Right atrium auricular region (tissue), 2 donors: ENCODE data around the gene ZAR1L. TPM values are rescaled to one million over a fixed set of nuclear protein-coding genes. Genes with fewer than 3 reads are reported as not detected.

Experiments
- DNase-seq: peaks from one replicate; pipeline ENCODE4 v3.0.0-alpha.2; 2019; ENCODE audit warnings: low spot score
- H3K27ac ChIP-seq, 2 donors: fragments of 200-600 bp; sonication (generic); 1 replicate in 1 of 2; 2 replicates in 1 of 2; pipeline ENCODE4 v1.5.1; 2016 to 2019
- H3K27me3 ChIP-seq, 2 donors: fragments of 200-600 bp; sonication (generic); one replicate each; pipeline versions ENCODE4 v1.5.1 to v1.6.0; 2017 to 2019
- H3K36me3 ChIP-seq: fragments of 200-600 bp; sonication (generic); one replicate; pipeline ENCODE4 v1.5.1; 2016
- H3K4me1 ChIP-seq, 2 donors: fragments of 200-600 bp; sonication (generic); one replicate each; pipeline versions ENCODE4 v1.5.1 to v1.6.0; 2017 to 2019
- H3K4me3 ChIP-seq, 2 donors: fragments of 200-600 bp; sonication (generic); 1 replicate in 1 of 2; 2 replicates in 1 of 2; pipeline ENCODE4 v1.5.1; 2017 to 2019; ENCODE audit warnings: mild to moderate bottlenecking in 1 of 2, moderate library complexity in 1 of 2
- H3K9me3 ChIP-seq, 2 donors: fragments of 200-600 bp; sonication (generic); one replicate each; pipeline ENCODE4 v1.5.1; 2019
- total RNA-seq, 2 donors: library from RNA; depleted of rRNA; stranded (reverse); fragments of >200 nt; gene quantifications; one replicate each; pipeline ENCODE4 v1.1.0, GENCODE V29; 2016
- TF ChIP-seq, protein P1 (sequence below), 2 donors: fragments of 200-600 bp; sonication (generic); IDR thresholded peaks; one replicate each; pipeline ENCODE4 v1.5.1; 2019; ENCODE audit warnings: antibody characterized with exemption in 2 of 2

The ZAR1L gene
- total RNA-seq, 2 donors from 2014 or later, result not detected

- TF ChIP-seq, protein P1, sequence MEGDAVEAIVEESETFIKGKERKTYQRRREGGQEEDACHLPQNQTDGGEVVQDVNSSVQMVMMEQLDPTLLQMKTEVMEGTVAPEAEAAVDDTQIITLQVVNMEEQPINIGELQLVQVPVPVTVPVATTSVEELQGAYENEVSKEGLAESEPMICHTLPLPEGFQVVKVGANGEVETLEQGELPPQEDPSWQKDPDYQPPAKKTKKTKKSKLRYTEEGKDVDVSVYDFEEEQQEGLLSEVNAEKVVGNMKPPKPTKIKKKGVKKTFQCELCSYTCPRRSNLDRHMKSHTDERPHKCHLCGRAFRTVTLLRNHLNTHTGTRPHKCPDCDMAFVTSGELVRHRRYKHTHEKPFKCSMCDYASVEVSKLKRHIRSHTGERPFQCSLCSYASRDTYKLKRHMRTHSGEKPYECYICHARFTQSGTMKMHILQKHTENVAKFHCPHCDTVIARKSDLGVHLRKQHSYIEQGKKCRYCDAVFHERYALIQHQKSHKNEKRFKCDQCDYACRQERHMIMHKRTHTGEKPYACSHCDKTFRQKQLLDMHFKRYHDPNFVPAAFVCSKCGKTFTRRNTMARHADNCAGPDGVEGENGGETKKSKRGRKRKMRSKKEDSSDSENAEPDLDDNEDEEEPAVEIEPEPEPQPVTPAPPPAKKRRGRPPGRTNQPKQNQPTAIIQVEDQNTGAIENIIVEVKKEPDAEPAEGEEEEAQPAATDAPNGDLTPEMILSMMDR (IDR thresholded peaks at IDR 0.05), result no peak
- Histone ChIP-seq H3K9me3 (no peaks in the 10 kb centered on the region), H3K4me1 (no peaks in the 10 kb centered on the region), H3K36me3 (peaks cover 29% of the 10 kb centered on the region), H3K27me3 (no peaks in the 10 kb centered on the region), H3K27ac (no peak overlapping the region), H3K4me3 (no peak overlapping the region)
- DNase-seq, result no peak
These were observed 16.5 kb downstream of the ZAR1L start for GRCh38 chr13:32298695-32299094.

DNA sequence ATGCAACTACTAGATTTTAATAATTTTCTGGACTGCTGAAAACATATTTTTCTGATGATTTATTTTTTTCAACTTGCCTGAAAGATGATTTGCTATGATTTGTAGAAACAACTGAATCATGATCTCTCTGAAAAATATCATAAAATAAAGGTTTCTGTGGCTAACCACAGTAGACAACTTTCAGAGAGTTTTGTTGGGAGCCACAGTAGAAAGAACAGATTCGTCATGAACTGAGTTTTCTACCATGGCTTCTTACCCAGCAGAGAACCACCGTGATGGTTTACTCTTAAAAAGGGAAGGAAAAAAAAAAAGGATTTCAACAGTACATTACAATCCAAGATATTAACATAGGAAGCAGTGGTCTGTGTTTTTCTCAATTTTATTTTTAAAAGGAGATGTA is 18.0 kb downstream of the ZAR1L start:
- Histone ChIP-seq H3K9me3 (no peaks in the 10 kb centered on the region), H3K4me3 (no peak overlapping the region), H3K36me3 (peaks cover 34% of the 10 kb centered on the region), H3K27me3 (no peaks in the 10 kb centered on the region), H3K27ac (no peak overlapping the region), H3K4me1 (no peaks in the 10 kb centered on the region)
- TF ChIP-seq, protein P1 (IDR thresholded peaks at IDR 0.05), result no peak
- no peak for DNase-seq

GRCh38 chr13:32285633-32285965 is 29.6 kb downstream of the ZAR1L start:
- Histone ChIP-seq H3K27ac (peak overlapping the region; percentile 46 to 85), H3K4me3 (no peak overlapping the region), H3K9me3 (no peaks in the 10 kb centered on the region), H3K4me1 (peaks cover 0 to 20% of the 10 kb centered on the region in 2 donors), H3K36me3 (peaks cover 25% of the 10 kb centered on the region), H3K27me3 (no peaks in the 10 kb centered on the region)
- TF ChIP-seq, protein P1 (IDR thresholded peaks at IDR 0.05), result no peak
- no peak for DNase-seq

- Histone ChIP-seq H3K27me3 (no peaks in the 10 kb centered on the region), H3K4me3 (no peak overlapping the region), H3K9me3 (no peaks in the 10 kb centered on the region), H3K4me1 (peaks cover 0 to 20% of the 10 kb centered on the region in 2 donors), H3K27ac (peak overlapping the region; percentile 46 to 85), H3K36me3 (peaks cover 25% of the 10 kb centered on the region)
- DNase-seq, result no peak
- TF ChIP-seq, protein P1 (IDR thresholded peaks at IDR 0.05), result no peak
These were observed 30.1 kb downstream of the ZAR1L start for GRCh38 chr13:32284927-32285632.

DNA sequence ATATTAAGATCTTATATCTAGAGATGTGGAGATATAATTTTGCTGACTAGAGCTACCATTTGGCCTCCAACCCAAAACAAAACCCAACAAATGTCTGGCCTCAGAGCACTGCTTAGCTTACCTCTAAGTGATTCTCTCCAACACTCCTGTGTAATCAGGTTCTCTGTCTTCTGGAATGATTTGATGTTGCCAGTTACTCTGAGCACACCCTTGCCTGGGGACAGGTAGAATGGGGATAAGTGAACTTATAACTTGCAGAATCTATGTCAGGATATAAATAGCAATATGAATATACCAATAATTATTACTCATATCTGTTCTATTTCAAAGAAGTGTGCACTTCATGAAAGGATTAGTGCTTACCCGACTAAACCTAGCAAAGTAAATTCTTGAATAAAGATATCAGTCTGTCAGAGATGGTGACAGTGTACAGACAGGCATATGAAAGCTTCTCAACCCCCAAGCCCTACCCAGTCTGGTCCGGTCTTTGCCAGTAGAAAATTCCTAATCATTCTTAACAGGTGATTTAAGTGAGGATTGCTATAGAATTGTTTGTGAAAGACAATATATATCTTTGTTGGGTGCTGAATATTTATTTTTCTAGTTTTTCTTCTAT is 33.0 kb downstream of the ZAR1L start:
- Histone ChIP-seq H3K4me3 (no peak overlapping the region), H3K27me3 (no peaks in the 10 kb centered on the region), H3K27ac (peak overlapping the region in 1 of 2 donors; percentile 53), H3K9me3 (no peaks in the 10 kb centered on the region), H3K36me3 (peaks cover 45% of the 10 kb centered on the region), H3K4me1 (peaks cover 0 to 20% of the 10 kb centered on the region in 2 donors)
- DNase-seq, result no peak
- TF ChIP-seq, protein P1 (IDR thresholded peaks at IDR 0.05), result no peak
